Activated naive CD4-positive, alpha-beta T cell (primary cell): ENCODE results near the gene LAMA5.

Experiments
- DNase-seq, 4 experiments: peaks; one replicate each; lab custom pipeline; 2025; lab: John Stamatoyannopoulos, UW

The LAMA5 gene

GRCh38 chr20:62358171-62359042 is 8.7 kb downstream of the LAMA5 start:
- no peak for DNase-seq

DNA sequence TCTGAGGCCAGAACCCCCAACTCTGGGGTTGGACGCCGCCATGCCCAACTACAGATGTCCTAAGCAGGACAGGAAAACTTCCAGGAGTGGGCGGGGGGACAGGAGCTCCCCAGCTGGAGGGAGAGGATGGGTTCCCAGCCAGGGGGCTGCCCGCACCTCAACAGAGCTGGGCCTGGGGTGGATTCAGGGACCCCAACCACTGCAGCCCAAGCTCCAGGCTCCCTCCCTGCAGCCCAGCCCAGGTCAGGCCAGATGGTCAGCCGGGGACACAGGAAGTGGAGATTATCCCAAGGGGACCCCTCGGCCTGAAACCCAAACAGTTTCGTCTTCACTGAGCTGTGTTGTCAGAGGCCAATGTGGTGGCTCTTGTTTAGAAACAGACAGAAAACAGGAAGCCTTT is 9.4 kb downstream of the LAMA5 start:
- no peak for DNase-seq

DNA sequence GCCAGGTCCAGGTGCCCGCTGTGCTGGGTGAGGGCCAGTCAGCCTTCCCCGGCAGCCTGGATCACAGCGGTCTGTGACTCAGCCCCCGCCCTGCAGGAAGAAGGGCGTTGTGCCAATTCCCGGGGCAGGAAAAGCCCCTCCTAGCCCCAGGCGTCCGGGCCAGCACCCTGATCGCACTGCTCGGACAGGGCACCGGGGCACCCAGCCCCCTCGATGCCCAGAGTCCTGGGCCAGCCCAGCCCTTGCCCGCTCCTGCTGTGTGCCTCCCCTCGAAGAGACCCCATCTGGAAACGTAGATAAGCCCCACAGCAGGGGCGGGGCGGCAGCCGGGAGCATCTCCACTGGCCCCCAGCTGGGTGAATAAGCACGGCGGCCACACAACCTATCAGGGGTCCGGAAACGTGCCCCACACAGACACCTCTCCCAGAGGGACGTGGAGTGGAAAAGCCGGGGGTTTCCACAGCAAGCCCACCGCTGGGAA is 9.9 kb downstream of the LAMA5 start:
- DNase-seq, result no peak

DNA sequence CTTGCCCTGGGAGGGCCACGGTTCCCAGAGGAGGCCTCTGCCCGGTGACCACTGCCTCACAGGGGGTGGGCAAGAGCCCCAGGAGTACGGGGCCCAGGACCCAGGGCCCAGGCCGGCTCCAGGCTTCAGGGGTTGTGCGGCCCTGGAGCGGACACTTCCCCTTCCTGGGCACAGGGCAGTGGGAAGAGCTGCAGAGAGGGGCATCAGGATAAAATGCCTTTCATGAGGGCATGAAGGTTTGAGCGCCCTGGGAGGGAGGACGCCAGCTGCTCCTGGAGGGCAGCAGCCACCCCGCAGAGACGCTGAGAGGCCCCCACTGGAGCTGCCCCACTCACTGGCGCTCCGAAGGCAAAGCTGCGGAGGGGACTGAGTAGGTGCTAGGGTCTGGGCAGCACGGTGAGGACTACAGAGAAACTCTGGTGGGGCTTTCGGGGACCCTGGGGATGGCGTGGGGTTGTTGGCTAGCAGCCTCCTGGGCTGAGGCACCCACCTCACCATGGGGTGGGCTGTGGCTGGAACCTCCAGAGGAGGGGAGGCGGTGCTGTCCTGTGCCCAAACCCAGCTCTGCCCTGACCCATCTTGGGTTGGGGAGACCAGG is 10.4 kb downstream of the LAMA5 start:
- no peak for DNase-seq

GRCh38 chr20:62355878-62356588 is 11.1 kb downstream of the LAMA5 start:
- no peak for DNase-seq

- DNase-seq, result no peak
These were observed 11.6 kb downstream of the LAMA5 start for GRCh38 chr20:62355516-62355877.

- DNase-seq, result no peak
These were observed 12.2 kb downstream of the LAMA5 start for GRCh38 chr20:62354811-62355341.

- no peak for DNase-seq
These were observed 12.9 kb downstream of the LAMA5 start for GRCh38 chr20:62354031-62354808.

GRCh38 chr20:62353289-62354030 is 13.7 kb downstream of the LAMA5 start:
- no peak for DNase-seq

DNA sequence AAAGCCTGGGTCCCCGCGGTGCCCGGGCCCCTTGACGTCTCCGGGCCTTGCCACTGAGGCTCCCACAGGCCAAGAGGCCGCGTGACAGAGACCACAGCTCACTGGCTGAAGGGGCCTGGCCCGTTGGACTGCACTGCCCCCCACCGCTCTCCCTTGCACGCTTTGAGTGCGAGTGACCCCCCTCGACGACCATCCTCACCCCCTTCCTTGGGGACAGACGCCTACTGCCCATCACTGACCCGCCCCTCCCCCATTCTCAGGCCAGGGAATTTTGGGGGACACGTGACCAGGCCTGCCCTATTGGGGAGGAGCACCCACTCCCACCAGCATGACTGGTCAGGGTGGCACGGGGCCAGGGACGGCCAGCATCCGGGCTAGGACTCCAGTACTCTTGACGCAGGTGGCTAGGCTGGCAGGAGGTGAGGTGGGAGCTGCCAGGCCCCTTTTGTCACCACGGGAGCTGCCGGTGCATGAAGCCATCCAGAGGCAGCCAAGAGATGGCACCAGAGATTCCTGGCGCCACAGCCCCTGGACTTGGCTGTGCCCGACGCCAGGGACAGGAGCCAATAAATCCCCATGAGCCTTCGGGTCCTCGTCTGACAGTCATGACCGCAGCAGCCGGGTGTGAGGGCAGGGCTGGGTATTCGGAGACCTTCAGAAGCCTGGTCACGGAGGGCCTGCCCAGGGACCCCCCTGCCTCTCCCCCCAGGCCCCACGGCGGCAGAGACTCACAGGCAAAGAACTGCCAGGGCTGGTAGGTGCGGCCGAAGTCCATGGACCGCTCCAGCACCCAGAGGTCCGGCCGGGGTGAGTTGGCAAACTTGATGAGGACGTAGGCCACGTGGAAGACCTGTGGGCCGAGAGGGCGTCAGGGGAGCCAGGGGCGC is 14.5 kb downstream of the LAMA5 start:
- no peak for DNase-seq

GRCh38 chr20:62351469-62352401 is 15.4 kb downstream of the LAMA5 start:
- DNase-seq, result no peak

GRCh38 chr20:62350629-62351422 is 16.3 kb downstream of the LAMA5 start:
- DNase-seq, result no peak

DNA sequence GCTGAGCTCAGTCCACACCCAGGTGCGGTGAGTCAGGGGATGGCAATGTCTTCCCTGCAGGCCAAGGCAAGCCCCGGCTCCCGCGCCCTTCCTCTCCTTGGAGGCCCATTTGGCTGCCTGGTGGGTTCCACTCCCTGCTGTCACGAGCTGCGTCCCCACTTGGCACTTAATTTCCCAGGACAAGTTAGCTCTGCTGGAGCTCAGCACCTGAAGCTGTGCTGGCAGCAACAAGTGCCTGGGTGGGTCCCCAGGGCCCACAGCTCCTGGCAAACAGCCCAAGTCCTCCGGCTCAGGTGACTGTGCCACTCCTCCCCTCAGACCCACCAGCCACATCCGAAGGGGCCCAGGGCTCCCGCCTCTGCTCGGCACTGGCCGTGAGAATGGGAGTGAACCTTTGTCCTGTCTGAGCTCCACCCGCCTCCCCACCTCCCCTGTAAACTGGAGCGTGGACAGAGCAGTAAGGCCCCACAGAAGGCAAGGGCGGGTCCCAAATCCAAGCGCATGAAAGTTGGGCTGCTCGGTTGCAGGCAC is 16.9 kb downstream of the LAMA5 start:
- DNase-seq, result no peak

- no peak for DNase-seq
These were observed 17.5 kb downstream of the LAMA5 start for GRCh38 chr20:62349556-62350097.

GRCh38 chr20:62348604-62349003 is 18.5 kb downstream of the LAMA5 start:
- no peak for DNase-seq

GRCh38 chr20:62347445-62347844 is 19.7 kb downstream of the LAMA5 start:
- DNase-seq, result no peak

- DNase-seq, result no peak
These were observed 20.0 kb downstream of the LAMA5 start for GRCh38 chr20:62347151-62347404.
